HS-5 (cell line): ENCODE measurements around the gene DDX47.
A peak's percentile ranks its signal among the peaks of the same experiment; 100 is the strongest.

Source experiments
- DNase-seq: peaks from one replicate; pipeline ENCODE4 v3.0.0-alpha.2; 2012; ENCODE audit warnings: low read depth

The DDX47 gene

DNA sequence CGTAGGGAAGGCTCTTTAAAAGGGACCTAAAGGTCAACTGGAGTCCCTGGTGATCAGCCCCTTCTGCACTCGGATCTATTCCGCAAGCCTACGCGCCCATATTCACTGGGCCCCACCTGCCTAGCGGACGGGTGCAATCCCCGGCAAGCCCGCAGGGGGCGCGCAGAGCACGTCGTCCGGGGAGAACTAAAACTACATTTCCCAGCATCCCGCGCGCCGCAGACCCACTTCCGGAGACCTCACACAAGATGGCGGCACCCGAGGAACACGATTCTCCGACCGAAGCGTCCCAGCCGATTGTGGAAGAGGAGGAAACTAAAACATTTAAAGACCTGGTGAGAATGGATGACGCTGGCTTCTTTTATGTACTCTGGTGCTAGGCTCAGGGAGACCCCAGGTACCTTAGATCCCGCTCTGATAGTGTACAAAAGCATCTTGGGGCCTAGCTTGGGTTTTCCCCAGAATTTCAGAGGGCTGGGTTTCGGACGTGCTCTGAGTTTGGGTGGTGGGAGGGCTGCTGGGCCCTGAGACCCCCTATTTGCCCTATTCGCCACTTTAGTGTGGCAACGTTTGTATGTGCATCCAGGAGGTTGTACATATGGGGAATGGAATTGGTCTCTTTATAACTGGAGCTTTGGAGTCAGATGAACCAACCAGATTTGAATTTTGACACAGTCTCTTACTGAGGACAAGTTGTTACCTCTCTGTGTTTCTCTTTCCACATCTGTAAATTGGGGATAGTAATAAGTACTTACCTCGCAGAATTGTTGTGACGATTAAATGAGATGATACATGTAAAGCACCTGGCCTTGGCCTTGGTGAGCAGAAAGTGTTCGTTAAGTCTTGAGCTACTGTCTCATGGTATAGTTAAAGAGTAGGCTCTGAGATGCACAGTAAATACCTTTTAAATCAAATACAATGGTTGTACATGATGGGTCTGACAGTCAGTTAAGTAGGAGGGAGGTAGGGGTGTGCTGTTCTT lies at the start of gene DDX47:
DDX47 (plus strand) TSS at position 227 of the 982 bp plus-strand sequence; CDS start at position 249, 22 bp downstream.
- no peak for DNase-seq

DNA sequence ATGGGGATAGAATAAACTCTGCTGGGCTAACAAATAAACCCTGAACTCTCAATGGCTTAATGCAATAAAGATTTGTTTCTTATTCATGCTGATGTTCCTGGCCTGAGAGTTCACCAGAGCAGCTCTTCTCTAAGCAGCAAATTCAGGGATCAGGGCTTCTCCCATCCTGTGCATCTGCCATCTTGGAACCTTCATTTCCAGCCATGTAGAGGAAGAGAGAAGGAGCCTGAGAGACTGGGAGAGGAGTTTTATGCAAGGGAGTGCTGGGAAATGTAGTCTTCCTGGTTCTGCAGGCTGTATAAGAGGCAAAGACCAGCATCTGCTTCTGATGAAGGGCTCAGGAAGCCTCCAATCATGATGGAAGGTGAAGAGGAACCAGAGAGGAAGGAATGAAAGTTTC lies 48.3 kb upstream of the DDX47 start:
- no peak for DNase-seq

DNA sequence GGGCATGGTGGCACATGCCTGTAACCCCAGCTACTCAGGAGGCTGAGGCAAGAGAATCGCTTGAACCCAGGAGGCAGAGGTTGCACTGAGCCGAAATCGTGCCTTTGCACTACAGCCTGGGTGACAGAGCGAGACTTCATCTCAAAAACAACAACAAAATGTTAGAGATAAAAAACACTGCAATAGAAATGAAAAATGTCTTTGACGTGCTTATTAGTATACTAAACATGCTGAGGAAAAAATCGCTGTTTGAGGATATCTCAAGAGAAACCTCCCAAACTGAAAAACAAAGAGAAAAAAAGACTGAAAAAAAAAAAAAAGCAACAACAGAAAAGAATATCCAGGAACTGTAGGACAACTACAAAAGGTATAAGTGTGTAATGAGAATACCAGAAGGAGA lies 42.9 kb upstream of the DDX47 start:
- no peak for DNase-seq

- no peak for DNase-seq
Measured at GRCh38 chr12:12774791-12775190, 38.4 kb upstream of the DDX47 start.

- no peak for DNase-seq
Measured at GRCh38 chr12:12776261-12776660, 36.9 kb upstream of the DDX47 start.

GRCh38 chr12:12777092-12777491 lies 36.1 kb upstream of the DDX47 start:
- no peak for DNase-seq

DNA sequence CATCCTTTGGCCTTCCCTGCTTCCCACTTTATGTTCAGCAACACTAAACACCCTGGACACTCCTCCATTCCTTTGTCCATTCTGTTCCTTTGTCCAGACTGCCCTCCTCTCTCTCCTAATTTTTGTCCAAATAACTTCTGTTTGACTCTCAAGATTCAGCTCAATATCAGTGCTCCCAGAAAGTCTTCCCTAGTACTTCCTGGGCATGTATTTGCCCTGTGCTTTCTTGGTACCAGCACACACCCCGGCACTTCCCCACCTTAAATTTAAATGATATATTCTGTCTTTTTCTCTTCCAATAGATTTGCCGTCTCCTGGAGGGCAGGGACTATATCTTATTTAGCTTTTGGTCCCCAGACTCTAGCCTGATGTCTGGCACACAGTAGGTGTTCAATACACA lies 34.1 kb upstream of the DDX47 start:
- DNase-seq, result no peak

DNA sequence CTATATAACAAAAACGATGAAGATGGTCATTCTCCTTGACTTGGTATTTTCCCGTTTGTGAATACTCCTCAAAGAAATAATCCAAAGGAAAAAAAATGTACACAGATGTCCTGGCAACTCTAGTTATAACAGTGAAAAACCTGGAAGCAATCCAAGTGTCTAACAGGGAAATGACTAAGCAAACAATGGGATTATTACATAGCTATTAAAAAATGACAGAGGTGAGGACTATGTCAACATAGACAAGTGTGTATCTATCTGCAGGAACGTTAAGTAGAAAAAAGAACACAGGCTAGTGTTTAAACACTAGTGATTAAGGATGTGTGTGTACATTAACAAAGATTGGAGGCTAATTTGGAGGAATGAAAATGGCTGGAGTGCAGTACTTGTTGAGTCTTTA lies 33.6 kb upstream of the DDX47 start:
- peak; percentile 81 for DNase-seq

- DNase-seq, result no peak
Measured at GRCh38 chr12:12784116-12784515, 29.0 kb upstream of the DDX47 start.

DNA sequence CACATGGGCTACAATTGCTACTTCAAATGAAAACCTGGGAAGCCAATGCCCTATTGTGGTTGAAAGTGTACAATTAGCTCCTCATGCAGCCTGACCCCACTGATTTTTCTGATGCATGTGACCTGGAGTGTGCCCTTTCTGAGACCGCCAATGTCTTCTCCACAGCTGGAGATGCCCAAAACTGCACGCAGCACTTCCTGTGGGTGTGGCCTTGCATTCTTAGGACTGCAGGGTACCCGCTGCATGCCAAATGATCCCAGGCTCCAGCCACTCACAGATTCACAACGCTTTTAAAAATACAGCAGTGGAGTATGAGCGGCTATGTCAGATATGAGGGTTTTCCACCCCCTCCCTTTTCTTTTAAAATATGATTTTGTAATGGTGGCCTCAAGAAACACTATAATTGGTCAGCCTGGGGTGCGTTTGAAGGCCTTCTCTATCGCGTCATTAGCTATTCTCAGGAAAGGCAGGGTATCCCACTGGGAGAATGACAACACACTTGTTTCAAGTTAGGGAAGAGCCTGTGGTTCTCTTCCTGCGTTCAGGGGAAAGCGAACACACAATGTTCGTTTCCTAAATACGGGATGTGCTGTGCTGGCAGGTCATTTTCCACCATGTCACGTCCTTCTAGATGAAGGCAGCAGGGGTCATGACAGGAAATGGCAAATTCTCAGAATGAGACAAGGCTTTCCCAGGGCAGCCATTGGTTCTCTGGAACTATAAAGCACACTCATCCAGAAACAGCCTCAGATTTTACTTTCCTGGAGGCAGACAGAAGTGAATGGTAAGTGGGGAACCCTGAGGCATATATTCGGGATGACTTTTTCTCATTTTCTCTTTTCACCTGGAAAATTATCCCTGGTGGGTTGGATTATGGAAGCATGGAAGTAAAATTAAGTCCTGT lies 28.0 kb upstream of the DDX47 start, which contains the start of gene APOLD1:
APOLD1 (plus strand) TSS at position 749 of the 904 bp plus-strand sequence; CDS start at position 782, 33 bp downstream.
- DNase-seq, result no peak

- DNase-seq, result no peak
Measured at GRCh38 chr12:12786351-12786705, 26.8 kb upstream of the DDX47 start.

DNA sequence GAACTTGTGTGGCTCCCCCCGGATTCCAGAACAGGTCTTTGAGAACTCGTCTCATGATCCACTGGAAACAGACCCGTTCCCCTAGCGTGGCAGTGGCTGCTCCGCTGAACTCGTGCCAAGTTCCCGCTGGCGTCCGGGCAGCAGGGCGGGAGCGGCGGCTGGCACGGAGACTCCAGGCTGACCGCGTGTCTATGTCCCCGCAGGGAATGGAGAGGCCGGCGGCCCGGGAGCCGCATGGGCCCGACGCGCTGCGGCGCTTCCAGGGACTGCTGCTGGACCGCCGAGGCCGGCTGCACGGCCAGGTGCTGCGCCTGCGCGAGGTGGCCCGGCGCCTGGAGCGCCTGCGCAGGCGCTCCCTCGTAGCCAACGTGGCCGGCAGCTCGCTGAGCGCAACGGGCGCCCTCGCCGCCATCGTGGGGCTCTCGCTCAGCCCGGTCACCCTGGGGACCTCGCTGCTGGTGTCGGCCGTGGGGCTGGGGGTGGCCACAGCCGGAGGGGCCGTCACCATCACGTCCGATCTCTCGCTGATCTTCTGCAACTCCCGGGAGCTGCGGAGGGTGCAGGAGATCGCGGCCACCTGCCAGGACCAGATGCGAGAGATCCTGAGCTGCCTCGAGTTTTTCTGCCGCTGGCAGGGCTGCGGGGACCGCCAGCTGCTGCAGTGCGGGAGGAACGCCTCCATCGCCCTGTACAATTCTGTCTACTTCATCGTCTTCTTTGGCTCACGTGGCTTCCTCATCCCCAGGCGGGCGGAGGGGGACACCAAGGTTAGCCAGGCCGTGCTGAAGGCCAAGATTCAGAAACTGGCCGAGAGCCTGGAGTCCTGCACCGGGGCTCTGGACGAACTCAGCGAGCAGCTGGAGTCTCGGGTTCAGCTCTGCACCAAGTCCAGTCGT lies 26.2 kb upstream of the DDX47 start:
- DNase-seq, result peak; percentile 32

DNA sequence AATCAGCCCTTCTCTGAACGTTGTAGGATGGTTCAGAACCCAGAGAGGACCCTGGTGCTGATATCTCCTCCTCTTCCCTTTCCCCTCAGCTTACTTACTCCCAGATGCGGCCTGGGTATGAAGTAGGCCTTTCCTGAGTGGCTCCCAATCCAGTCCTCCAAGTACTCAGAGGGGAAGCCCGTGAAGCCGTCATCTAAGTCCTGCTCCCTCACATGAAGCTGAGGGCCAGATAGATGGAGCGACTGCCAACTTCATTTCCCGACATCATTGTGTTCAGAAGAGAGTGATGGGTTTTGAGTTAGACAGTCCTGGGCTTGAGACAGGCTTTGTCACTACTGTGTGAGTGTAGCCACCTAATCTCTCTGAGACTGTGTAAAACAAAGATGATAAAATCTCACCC lies 25.0 kb upstream of the DDX47 start:
- DNase-seq, result no peak

DNA sequence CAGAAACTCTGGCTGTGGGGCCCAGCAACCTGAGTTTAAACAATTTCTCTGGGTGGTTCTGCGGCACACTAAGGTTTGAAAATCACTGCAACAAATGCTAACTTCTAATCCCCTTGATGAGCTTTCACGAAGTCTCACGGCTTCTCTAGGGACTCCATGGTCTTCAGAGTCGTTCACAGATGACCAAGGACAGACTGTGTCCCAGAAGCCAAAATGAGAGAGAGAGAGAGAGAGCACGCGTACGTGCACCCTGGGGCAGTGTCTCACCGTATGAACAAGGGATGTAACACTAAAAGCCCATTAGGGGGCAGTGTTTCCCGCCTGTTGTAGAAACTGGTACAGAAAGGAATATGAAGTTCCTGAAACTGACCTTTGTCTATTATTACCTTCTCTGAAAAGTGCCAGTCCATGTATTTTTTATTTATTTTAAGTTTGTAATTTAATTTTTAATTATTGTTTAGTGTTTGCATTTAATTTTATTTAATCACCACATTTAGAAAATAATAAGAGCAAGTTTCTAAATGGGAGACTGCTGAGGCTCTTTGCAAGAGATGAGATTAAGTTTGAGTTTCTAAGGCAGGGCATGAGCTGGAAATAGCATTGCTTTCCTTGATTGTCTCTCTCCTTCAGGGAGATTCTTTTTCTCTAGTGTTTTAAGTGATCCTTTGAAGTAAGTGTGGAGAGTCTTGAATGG lies 24.3 kb upstream of the DDX47 start:
- DNase-seq, result no peak

GRCh38 chr12:12790956-12791355 lies 22.2 kb upstream of the DDX47 start:
- no peak for DNase-seq

GRCh38 chr12:12791756-12792369 lies 21.3 kb upstream of the DDX47 start:
- no peak for DNase-seq

DNA sequence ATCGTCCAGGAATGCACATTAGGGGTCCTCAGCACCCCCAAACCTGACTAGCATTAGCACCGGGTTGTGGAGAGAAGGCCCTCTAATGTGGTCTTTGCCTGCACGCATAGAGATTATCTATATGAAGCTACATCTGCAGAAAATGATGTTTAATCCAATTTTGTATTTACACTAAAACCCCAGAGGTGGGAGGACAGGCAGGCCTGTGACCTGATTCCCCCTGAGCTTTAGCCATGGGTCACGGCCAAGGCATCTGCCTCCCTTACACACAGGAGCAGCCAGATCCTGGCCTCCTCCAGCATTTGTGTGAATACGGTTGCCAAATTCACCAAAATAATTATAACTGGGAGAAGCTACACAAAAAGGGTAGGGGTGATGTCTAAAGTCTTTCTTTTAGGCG lies 20.7 kb upstream of the DDX47 start:
- DNase-seq, result no peak

DNA sequence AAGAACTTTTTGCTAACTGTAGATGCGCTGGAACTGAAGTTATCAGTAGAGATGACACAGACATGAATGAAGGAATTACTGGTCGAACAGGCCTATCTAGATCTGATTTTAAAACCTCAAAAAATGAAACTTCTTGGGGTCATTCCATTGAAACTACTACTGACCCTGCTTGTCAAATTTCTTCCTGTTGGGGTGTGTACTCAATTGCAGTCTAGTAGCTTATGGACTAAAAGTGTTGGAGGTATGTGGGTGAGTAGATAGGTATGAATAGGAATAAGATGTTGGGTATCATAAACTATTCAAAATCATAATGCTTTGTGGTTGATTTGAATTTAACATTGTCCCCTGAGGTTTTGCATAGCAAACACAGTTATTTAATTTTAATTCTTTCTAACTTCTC lies 18.5 kb upstream of the DDX47 start:
- no peak for DNase-seq

DNA sequence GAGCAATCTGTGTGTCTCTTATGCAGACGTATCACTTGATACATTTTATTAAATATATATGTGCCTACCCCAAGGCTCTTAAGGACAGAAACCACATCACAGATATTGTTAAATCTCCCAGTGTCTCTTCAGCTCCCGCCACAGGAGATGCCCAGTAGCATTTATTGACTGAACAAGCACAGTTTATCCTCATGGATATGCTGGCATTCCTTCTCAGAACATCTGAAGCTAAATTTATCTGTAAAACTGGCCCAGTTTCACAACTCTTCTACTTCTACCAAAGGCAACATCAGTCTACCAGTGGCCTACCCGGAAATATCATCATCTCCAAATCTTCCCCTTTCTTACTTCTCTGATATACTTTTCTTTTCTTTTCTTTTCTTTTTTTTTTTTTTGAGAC lies 17.0 kb upstream of the DDX47 start:
- DNase-seq, result no peak

- DNase-seq, result no peak
Measured at GRCh38 chr12:12796928-12797793, 16.0 kb upstream of the DDX47 start.
